ENCODE measurements around the gene TGM5. TPM values are rescaled to one million over a fixed set of nuclear protein-coding genes. Genes with fewer than 3 reads are reported as not detected.

Gene TGM5
- total and polyA plus RNA-seq, 2 donors (not counting 3 experiments of a cell fraction or from before 2014, with no cell fraction given) = not detected

DNA sequence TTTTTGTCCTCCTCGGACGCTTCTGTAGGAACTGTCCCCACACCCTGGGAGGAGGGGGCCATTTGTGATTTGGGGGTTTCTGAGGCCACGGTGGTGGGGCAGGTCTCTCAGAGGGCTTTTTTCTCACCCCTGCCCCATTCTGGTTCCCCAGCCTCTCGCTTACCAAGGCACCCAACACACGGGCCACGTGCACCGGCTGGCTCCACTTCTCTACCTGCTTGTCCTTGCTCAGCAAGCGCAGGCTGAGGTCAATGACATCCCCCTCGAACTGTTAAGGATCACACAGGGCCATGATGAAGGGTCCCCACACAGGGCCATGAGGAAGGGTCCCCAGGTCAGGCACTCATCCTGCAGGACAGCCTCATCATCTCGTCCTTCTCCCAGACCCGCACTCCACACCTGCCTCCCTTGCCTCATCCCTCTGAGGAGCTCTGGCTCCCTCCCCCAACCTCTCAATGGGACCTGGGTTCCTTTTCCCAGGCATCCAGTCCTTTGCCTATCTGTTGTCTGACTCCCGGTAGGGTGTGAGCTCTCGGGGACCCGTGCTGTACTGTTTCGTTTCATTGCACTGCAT is 56.5 kb downstream of the TGM5 start:
- no peak overlapping the region for H3K4me3 ChIP-seq (replicated peaks in 1 of 3; ENCODE audit: insufficient read depth in 1 of 3, low read depth in 1 of 3, low read length in 3 of 3)
- FAIRE-seq (no peak), DNase-seq (ENCODE audit: low read depth, low spot score) (no peak)
- ChIA-PET CTCF (interaction anchor here (2.4 to 3.0 kb wide), 2 partner anchors 15 to 75 kb away, joined by 9 to 40 read pairs; no protein-coding TSS in a partner anchor), POLR2A (no interaction called here)
- H3K79me2 ChIP-seq (ENCODE audit: control insufficient read depth, insufficient read depth, low read length) = no peaks in the 10 kb centered on the region
- H3K4me1 ChIP-seq (ENCODE audit: control insufficient read depth, extremely low read depth, insufficient read depth, low read length) = no peaks in the 10 kb centered on the region
- no peaks in the 10 kb centered on the region for H3K9me1 ChIP-seq (replicated peaks; ENCODE audit: control insufficient read depth, extremely low read depth, insufficient read depth, low read length)
- H4K20me1 ChIP-seq (replicated peaks; ENCODE audit: control insufficient read depth, extremely low read depth, insufficient read depth, low read length) = no peaks in the 10 kb centered on the region
- no peak overlapping the region for H3K4me2 ChIP-seq (ENCODE audit: insufficient read depth, low read length)
- H3K36me3 ChIP-seq (ENCODE audit: control insufficient read depth in 2 of 2, extremely low read depth in 1 of 2, insufficient read depth in 2 of 2, low read length in 2 of 2) = no peaks in the 10 kb centered on the region
- no peak overlapping the region for H3K9ac ChIP-seq (replicated peaks; ENCODE audit: extremely low read depth, insufficient read depth, low read length)
- intact Hi-C loops (cut with micrococcal nuclease) (no loop called here), dilution Hi-C loops (cut with MboI; ENCODE audit: extremely low pct_ligation_motif_present, low sequenced_read_pairs) (no loop called here)
- peaks cover 9 to 23% of the 10 kb centered on the region in 2 experiments for H3K27me3 ChIP-seq (ENCODE audit: control insufficient read depth in 2 of 2, insufficient read depth in 2 of 2, low read length in 2 of 2)
- H3K9me3 ChIP-seq (replicated peaks; ENCODE audit: control insufficient read depth, insufficient read depth, low read length) = no peaks in the 10 kb centered on the region
- no peak overlapping the region for H2AFZ ChIP-seq (ENCODE audit: low read depth, low read length)
- BruUV-seq (replicated peaks) = no TSS peak
- no peak for TF ChIP-seq GATA2 (IDR thresholded peaks at IDR 0.05; ENCODE audit: insufficient read depth, insufficient read length, low read depth, low read length)
- no peak for TF ChIP-seq FOS (IDR thresholded peaks at IDR 0.05; ENCODE audit: borderline replicate concordance, insufficient read depth, low read length)
- no peak for TF ChIP-seq POLR2AphosphoS5 (IDR thresholded peaks at IDR 0.05; ENCODE audit: insufficient read depth, low read depth, low read length)
- TF ChIP-seq JUN (IDR thresholded peaks at IDR 0.05; ENCODE audit: borderline replicate concordance, insufficient read depth, insufficient read length, low read depth) = no peak
- no peak for TF ChIP-seq EZH2 (IDR thresholded peaks at IDR 0.05; ENCODE audit: borderline replicate concordance, low read depth, low read length, severe bottlenecking)
- TF ChIP-seq, protein P1, sequence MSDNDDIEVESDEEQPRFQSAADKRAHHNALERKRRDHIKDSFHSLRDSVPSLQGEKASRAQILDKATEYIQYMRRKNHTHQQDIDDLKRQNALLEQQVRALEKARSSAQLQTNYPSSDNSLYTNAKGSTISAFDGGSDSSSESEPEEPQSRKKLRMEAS (IDR thresholded peaks at IDR 0.05; ENCODE audit: insufficient read depth, insufficient read length) = no peak
- TF ChIP-seq MYC (IDR thresholded peaks at IDR 0.05; ENCODE audit: low read depth, low read length) = no peak
- TF ChIP-seq POLR2A (IDR thresholded peaks at IDR 0.05; ENCODE audit: low read depth, low read length) = no peak
- TF ChIP-seq, protein P2, sequence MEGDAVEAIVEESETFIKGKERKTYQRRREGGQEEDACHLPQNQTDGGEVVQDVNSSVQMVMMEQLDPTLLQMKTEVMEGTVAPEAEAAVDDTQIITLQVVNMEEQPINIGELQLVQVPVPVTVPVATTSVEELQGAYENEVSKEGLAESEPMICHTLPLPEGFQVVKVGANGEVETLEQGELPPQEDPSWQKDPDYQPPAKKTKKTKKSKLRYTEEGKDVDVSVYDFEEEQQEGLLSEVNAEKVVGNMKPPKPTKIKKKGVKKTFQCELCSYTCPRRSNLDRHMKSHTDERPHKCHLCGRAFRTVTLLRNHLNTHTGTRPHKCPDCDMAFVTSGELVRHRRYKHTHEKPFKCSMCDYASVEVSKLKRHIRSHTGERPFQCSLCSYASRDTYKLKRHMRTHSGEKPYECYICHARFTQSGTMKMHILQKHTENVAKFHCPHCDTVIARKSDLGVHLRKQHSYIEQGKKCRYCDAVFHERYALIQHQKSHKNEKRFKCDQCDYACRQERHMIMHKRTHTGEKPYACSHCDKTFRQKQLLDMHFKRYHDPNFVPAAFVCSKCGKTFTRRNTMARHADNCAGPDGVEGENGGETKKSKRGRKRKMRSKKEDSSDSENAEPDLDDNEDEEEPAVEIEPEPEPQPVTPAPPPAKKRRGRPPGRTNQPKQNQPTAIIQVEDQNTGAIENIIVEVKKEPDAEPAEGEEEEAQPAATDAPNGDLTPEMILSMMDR (IDR thresholded peaks at IDR 0.05; ENCODE audit: extremely low read depth in 1 of 2, insufficient read depth in 1 of 2, low read depth in 1 of 2, low read length in 2 of 2) = no peak
- no peak overlapping the region for H3K27ac ChIP-seq (ENCODE audit: insufficient read depth, low read depth, low read length)
